Adrenal gland (tissue), 12 donors: Measurements from ENCODE around the gene BAG5. TPM values are rescaled to one million over a fixed set of nuclear protein-coding genes. Genes with fewer than 3 reads are reported as not detected.

Experiments used
- DNase-seq, 7 donors: peaks; one replicate each; pipeline ENCODE4 v3.0.0-alpha.2; 2019 to 2020
- H3K27ac ChIP-seq, 5 donors: fragments of 200-600 bp; sonication (generic) in 4 of 5; 1 replicate in 3 of 5; 2 replicates in 2 of 5; pipeline versions ENCODE4 v1.5.1 to v1.8.0; 2016 to 2020; ENCODE audit warnings: mild to moderate bottlenecking in 1 of 5
- H3K27me3 ChIP-seq: fragments of 200-600 bp; 2 replicates; pipeline ENCODE4 v1.8.0; 2021
- H3K36me3 ChIP-seq, 2 donors: fragments of 200-600 bp; replicated peaks in 1 of 2; 1 replicate in 1 of 2; 2 replicates in 1 of 2; pipeline versions ENCODE4 v1.5.1 to v1.8.0; 2018 to 2022
- H3K4me1 ChIP-seq, 2 donors: fragments of 200-600 bp; replicated peaks in 1 of 2; 1 replicate in 1 of 2; 2 replicates in 1 of 2; pipeline versions ENCODE4 v1.5.1 to v1.8.0; 2018 to 2021
- H3K4me3 ChIP-seq, 4 donors: fragments of 200-600 bp; sonication (generic) in 3 of 4; one replicate each; pipeline ENCODE4 v1.5.1; 2016 to 2018
- H3K9me3 ChIP-seq, 3 donors: fragments of 200-600 bp; sonication (generic) in 1 of 3; replicated peaks in 1 of 3; 1 replicate in 2 of 3; 2 replicates in 1 of 3; pipeline versions ENCODE4 v1.5.1 to v1.8.0; 2016 to 2021
- POLR2A ChIP-seq, 2 donors: fragments of 450-650 bp; IDR thresholded peaks; one replicate each; pipeline ENCODE4 v1.6.1; 2017; ENCODE audit warnings: antibody characterized with exemption in 2 of 2, mild to moderate bottlenecking in 2 of 2, moderate library complexity in 1 of 2
- WGBS, 4 donors: extraction: QIAGEN DNeasy Blood & Tissue Kit in 2 of 4; methylation state at CpG; one replicate each; pipeline versions ENCODE4 v1.1.5 to v1.1.7; 2013 to 2017; 5-methylcytosine and 5-hydroxymethylcytosine counted together
- intact Hi-C, 2 donors: fragments of 100-400 bp; cut with DNase I; formaldehyde crosslinking; loops; one replicate each; pipeline versions ENCODE4 v1.14.1 to v1.15.0; 2022 to 2023
- polyA plus RNA-seq, 3 donors: library from polyadenylated mRNA; stranded (reverse); fragments of 200-250 nt in 2 of 3; fragments of 350-450 nt in 1 of 3; fragmentation: Illumina TruSeq in 1 of 3; extraction: RNeasy Lipid Tissue Mini Kit (QIAGEN cat#74804) in 1 of 3; gene quantifications; one replicate each; pipeline ENCODE4 v1.2.3, GENCODE V29; 2013 to 2014
- total RNA-seq, 9 donors: library from RNA; depleted of rRNA in 4 of 9; stranded (reverse); fragments of >200 nt in 4 of 9; fragments of 120-200 nt in 1 of 9; fragmentation: NEBNext Ultra II Directional in 1 of 9; extraction: Animal tissue kit (Norgen Biotek cat#: 25700) in 1 of 9; gene quantifications; one replicate each; pipeline versions ENCODE4 v1.1.0 to v1.2.4, GENCODE V29; 2013 to 2023
- TF ChIP-seq, protein P1 (sequence below), 6 experiments: fragments of 450-650 bp in 4 of 6; fragments of 200-600 bp in 2 of 6; sonication (generic) in 1 of 6; IDR thresholded peaks; 1 replicate in 5 of 6; 2 replicates in 1 of 6; pipeline versions ENCODE4 v1.5.1 to v1.8.0; 2016 to 2021; ENCODE audit warnings: antibody characterized with exemption in 6 of 6, mild to moderate bottlenecking in 2 of 6, moderate library complexity in 1 of 6
- donor health status: healthy with polysubstance abuse.
- donor health status: Bipolar disorder and iron deficiency.
- donor health status: DM: yes; HTN: yes; CAD: no.
- donor health status: DM: no; HTN: no; CAD: no.
- donor health status: DM: no; HTN: no; CAD: no.
- donor health status: DM: yes; HTN: yes; CAD: no.

Gene BAG5
- total and polyA plus RNA-seq, 12 donors, result 5.2 to 33.5 (median 24.7) TPM

DNA sequence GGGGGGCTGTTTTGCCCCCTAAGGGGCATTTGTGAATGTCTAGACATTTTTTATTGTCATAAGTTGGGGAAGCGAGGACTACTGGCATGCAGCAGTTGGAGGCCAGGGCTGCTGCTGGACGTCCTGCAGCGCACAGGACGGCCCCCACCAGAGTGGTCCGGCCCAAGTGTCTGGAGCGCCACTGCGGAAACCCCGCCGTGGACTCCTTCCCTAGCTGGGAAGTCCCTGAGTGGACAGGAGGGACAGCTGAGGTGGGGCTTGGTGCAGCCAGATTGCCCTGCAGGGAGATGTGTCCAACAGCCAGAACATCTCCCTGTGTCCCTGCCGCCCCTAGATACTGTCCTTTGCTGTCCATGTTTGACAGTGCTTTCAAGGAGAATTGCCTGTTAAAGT is 45.3 kb downstream of the BAG5 start:
- Histone ChIP-seq H3K4me3 (no peak overlapping the region), H3K4me1 (peaks cover 16 to 45% of the 10 kb centered on the region in 2 donors), H3K9me3 (no peaks in the 10 kb centered on the region), H3K27ac (no peak overlapping the region), H3K27me3 (no peaks in the 10 kb centered on the region), H3K36me3 (no peaks in the 10 kb centered on the region)
- intact Hi-C loops, result no loop called here
- 74 to 100% (median 83%) methylated on average over 1 to 10 of the region's 10 CpGs for WGBS, 4 donors
- no peak for TF ChIP-seq POLR2A (IDR thresholded peaks at IDR 0.05)
- TF ChIP-seq, protein P1, sequence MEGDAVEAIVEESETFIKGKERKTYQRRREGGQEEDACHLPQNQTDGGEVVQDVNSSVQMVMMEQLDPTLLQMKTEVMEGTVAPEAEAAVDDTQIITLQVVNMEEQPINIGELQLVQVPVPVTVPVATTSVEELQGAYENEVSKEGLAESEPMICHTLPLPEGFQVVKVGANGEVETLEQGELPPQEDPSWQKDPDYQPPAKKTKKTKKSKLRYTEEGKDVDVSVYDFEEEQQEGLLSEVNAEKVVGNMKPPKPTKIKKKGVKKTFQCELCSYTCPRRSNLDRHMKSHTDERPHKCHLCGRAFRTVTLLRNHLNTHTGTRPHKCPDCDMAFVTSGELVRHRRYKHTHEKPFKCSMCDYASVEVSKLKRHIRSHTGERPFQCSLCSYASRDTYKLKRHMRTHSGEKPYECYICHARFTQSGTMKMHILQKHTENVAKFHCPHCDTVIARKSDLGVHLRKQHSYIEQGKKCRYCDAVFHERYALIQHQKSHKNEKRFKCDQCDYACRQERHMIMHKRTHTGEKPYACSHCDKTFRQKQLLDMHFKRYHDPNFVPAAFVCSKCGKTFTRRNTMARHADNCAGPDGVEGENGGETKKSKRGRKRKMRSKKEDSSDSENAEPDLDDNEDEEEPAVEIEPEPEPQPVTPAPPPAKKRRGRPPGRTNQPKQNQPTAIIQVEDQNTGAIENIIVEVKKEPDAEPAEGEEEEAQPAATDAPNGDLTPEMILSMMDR (IDR thresholded peaks at IDR 0.05), result no peak
- DNase-seq, result peak in 1 of 7 donors; percentile 14

DNA sequence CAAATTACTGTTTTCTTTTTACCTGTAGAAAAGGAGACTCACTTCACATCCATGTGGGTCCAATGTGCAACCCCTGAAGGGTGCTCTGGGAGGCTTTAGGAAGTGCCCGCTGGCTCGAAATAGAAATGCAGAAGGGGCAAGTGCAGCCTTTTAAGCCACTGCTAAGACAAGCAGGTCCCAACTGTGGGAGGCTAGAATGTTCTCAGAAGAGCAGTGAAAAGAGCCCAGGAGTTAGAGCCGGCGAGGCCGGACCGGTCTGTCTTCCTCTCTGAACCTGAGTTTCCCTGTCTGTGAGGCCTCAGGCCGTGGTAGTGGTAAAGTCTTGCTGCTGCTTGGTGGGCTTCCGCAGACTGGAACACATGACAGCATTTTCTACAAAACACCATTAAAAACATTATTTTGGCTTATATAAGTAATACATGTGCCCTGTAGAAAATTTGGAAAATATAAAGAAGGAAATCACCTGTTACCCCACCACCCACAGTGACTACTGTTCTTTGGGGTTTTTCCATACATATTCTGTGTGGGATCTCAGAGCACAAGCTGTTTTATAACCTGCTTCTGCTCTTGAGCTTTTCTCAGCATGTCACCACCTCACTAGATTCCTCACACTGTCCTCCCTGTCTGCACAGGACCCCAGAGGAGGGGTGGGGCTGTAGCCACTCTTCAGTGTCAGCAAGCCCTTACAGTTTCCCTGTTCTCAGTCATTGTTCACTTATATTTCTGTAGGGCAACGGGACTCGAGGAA is 45.9 kb downstream of the BAG5 start:
- no peak overlapping the region for H3K4me3 ChIP-seq
- H3K9me3 ChIP-seq, result no peaks in the 10 kb centered on the region
- intact Hi-C loops, result no loop called here
- 69 to 75% (median 73%) methylated on average over 10 of the region's 10 CpGs for WGBS, 4 donors
- no peaks in the 10 kb centered on the region for H3K27me3 ChIP-seq
- no peaks in the 10 kb centered on the region for H3K36me3 ChIP-seq
- H3K27ac ChIP-seq, result no peak overlapping the region
- DNase-seq, result peak in 1 of 7 donors; percentile 14
- peaks cover 11 to 39% of the 10 kb centered on the region in 2 donors for H3K4me1 ChIP-seq
- TF ChIP-seq, protein P1 (IDR thresholded peaks at IDR 0.05), result no peak

DNA sequence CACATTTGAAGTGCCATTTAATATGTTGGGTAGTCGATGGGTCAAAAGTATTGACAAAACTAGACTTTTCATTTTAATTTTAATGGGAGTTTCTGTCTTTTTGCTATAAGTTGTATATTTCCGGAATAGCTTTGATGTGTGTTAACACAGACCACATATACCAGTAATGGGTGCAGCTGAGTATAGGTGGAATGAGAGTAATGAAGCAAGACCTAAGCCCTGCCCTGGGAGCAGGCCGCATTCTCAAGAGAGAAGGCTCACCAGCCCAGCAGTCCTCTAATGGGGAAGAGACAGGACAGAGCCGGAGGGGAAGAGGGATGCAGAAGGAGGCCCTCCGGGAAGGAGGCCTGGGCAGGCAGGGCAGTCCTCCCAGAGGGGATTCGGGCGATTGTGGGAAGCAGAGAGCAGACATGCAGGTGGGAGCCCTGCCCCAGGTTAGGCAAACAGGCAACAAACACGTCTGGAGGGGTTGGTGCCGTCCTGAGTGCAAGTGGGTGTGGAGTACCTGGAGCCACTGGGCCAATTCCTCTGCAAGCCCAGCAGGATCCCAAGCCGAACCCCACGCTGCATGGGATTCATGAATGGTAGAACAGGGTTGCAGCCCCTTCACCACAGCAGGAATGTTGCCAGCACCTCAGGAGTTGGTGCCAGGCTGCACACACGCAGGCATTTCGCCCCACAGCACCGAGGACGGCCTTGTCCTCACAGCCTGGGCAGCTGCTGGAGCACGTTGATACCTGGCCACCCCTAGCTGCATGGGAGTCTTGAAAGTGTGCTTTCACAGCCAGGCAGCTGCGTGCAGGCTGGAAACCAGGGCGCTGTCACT is 47.6 kb downstream of the BAG5 start:
- TF ChIP-seq, protein P1 (IDR thresholded peaks at IDR 0.05), result no peak
- TF ChIP-seq POLR2A (IDR thresholded peaks at IDR 0.05), result no peak
- H3K4me3 ChIP-seq, result no peak overlapping the region
- peaks cover 0 to 5% of the 10 kb centered on the region in 2 donors for H3K36me3 ChIP-seq
- DNase-seq, result peak in 2 of 7 donors; percentile 16 to 17
- no peaks in the 10 kb centered on the region for H3K27me3 ChIP-seq
- intact Hi-C loops, result no loop called here
- 83 to 94% (median 86%) methylated on average over 11 to 18 of the region's 18 CpGs for WGBS, 4 donors
- no peak overlapping the region for H3K27ac ChIP-seq
- H3K4me1 ChIP-seq, result peaks cover 2 to 22% of the 10 kb centered on the region in 2 donors
- no peaks in the 10 kb centered on the region for H3K9me3 ChIP-seq
